ENCODE measurements around the gene LMAN1L. TPM values are rescaled to one million over a fixed set of nuclear protein-coding genes. Genes with fewer than 3 reads are reported as not detected.

LMAN1L gene
- total and polyA plus RNA-seq, 10 donors = 2.4 to 164 (median 81.2) TPM

- H3K4me1 ChIP-seq = peaks cover 0 to 25% (median 12%) of the 10 kb centered on the region in 6 donors
- no peak for DNase-seq
- H3K27ac ChIP-seq = no peak within 1 kb of the TSS
- H3K9me3 ChIP-seq = no peaks in the 10 kb centered on the region
- no peak within 1 kb of the TSS for H3K4me3 ChIP-seq
- WGBS, 5 donors = 6 to 33% (median 6%) methylated on average over 10 to 44 of the region's 44 CpGs
- peaks cover 0 to 38% (median 10%) of the 10 kb centered on the region in 7 donors for H3K27me3 ChIP-seq (replicated peaks in 1 of 7)
- no peak for TF ChIP-seq POLR2A (IDR thresholded peaks at IDR 0.05)
- TF ChIP-seq POLR2AphosphoS5 (IDR thresholded peaks at IDR 0.05) = peak in 2 of 3 donors; percentile 29 to 49
- TF ChIP-seq CTCF (IDR thresholded peaks at IDR 0.05 in 8 of 11, conservative IDR thresholded peaks at IDR 0.05 in 3 of 11) = no peak
- intact Hi-C loops (cut with DNase I; ENCODE audit: low total_unique reads) = no loop called here
- H3K36me3 ChIP-seq = no peaks in the 10 kb centered on the region
Measured at GRCh38 chr15:74826364-74826819, 13.8 kb downstream of the LMAN1L start, which contains the start of gene CPLX3. Gene CPLX3 (plus strand): TSS chr15:74826627. CDS start chr15:74826704, 77 bp downstream.

- intact Hi-C loops (cut with DNase I; ENCODE audit: low total_unique reads) = no loop called here
- Histone ChIP-seq H3K27ac (no peak overlapping the region), H3K36me3 (no peaks in the 10 kb centered on the region), H3K4me1 (peaks cover 0 to 20% (median 6%) of the 10 kb centered on the region in 6 donors), H3K9me3 (no peaks in the 10 kb centered on the region), H3K27me3 (replicated peaks in 1 of 7) (peaks cover 0 to 38% (median 10%) of the 10 kb centered on the region in 7 donors), H3K4me3 (no peak overlapping the region)
- TF ChIP-seq POLR2AphosphoS5 (IDR thresholded peaks at IDR 0.05) (peak in 2 of 3 donors; percentile 25 to 38), CTCF (IDR thresholded peaks at IDR 0.05 in 8 of 11, conservative IDR thresholded peaks at IDR 0.05 in 3 of 11) (no peak)
- WGBS, 5 donors = 24 to 29% (median 25%) methylated on average over 19 to 21 of the region's 21 CpGs
- DNase-seq = no peak
Measured at GRCh38 chr15:74826921-74827320, 14.3 kb downstream of the LMAN1L start.

- no peak for DNase-seq
- peaks cover 0 to 16% (median 5%) of the 10 kb centered on the region in 6 donors for H3K4me1 ChIP-seq
- intact Hi-C loops (cut with DNase I; ENCODE audit: low total_unique reads) = no loop called here
- no peaks in the 10 kb centered on the region for H3K36me3 ChIP-seq
- H3K27ac ChIP-seq = no peak overlapping the region
- 57 to 69% (median 66%) methylated on average over 1 to 5 of the region's 5 CpGs for WGBS, 5 donors
- peaks cover 0 to 38% (median 10%) of the 10 kb centered on the region in 7 donors for H3K27me3 ChIP-seq (replicated peaks in 1 of 7)
- TF ChIP-seq CTCF (IDR thresholded peaks at IDR 0.05 in 8 of 11, conservative IDR thresholded peaks at IDR 0.05 in 3 of 11) (no peak), POLR2AphosphoS5 (IDR thresholded peaks at IDR 0.05) (no peak), POLR2A (IDR thresholded peaks at IDR 0.05) (no peak)
- no peak overlapping the region for H3K4me3 ChIP-seq
- no peaks in the 10 kb centered on the region for H3K9me3 ChIP-seq
Measured at GRCh38 chr15:74827614-74828013, 15.0 kb downstream of the LMAN1L start.

- Histone ChIP-seq H3K4me3 (no peak overlapping the region), H3K27ac (no peak overlapping the region), H3K27me3 (replicated peaks in 1 of 7) (peaks cover 0 to 38% (median 10%) of the 10 kb centered on the region in 7 donors), H3K36me3 (no peaks in the 10 kb centered on the region), H3K9me3 (no peaks in the 10 kb centered on the region), H3K4me1 (peaks cover 0 to 28% (median 7%) of the 10 kb centered on the region in 6 donors)
- DNase-seq = no peak
- TF ChIP-seq CTCF (IDR thresholded peaks at IDR 0.05 in 8 of 11, conservative IDR thresholded peaks at IDR 0.05 in 3 of 11) = no peak
- no peak for TF ChIP-seq POLR2A (IDR thresholded peaks at IDR 0.05)
- no peak for TF ChIP-seq POLR2AphosphoS5 (IDR thresholded peaks at IDR 0.05)
- WGBS, 5 donors = 72 to 84% (median 82%) methylated on average over 6 of the region's 6 CpGs
- intact Hi-C loops (cut with DNase I; ENCODE audit: low total_unique reads) = no loop called here
Measured at GRCh38 chr15:74828835-74829234, 16.2 kb downstream of the LMAN1L start.
